ENCODE results near the gene TEDC2.

Gene TEDC2

DNA sequence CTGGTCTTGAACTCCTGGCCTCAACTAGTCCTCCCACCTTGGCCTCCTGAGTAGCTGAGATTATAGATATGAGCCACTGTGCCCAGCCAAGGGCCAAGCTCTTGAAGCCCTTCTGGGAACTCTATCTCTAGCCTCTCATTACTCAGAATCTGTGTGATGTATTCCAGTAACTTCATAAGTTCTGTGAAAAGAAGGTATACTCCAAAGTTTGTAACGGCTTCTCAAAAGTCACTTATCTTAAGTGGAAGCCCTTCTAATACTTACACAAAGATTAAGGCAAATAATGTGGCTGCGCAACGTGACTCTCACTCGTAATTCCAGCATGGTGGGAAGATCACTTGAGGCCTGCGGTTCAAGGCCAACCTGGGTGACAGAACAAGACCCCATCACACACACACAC is 34.7 kb downstream of the TEDC2 start:
- no peak for DNase-seq (ENCODE audit: low read depth in 2 of 2, low spot score in 1 of 2)

DNA sequence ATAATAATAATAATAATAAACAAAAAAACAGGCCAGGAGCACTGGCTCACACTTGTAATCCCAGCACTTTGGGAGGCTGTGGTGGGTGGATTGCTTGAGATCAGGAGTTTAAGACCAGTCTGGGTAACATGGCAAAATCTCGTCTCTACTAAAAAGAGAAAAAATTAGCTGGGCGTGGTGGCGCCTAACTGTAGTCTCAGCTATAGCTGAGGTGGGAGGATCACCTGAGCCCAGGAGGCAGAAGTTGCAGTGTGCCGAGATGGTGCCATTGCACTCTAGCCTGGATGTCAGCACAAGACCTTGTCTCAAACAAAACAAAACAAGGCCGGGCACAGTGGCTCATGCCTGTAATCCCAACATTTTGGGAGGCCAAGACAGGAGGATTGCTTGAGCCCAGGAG is 35.1 kb downstream of the TEDC2 start:
- DNase-seq (ENCODE audit: low read depth in 2 of 2, low spot score in 1 of 2) = no peak

DNA sequence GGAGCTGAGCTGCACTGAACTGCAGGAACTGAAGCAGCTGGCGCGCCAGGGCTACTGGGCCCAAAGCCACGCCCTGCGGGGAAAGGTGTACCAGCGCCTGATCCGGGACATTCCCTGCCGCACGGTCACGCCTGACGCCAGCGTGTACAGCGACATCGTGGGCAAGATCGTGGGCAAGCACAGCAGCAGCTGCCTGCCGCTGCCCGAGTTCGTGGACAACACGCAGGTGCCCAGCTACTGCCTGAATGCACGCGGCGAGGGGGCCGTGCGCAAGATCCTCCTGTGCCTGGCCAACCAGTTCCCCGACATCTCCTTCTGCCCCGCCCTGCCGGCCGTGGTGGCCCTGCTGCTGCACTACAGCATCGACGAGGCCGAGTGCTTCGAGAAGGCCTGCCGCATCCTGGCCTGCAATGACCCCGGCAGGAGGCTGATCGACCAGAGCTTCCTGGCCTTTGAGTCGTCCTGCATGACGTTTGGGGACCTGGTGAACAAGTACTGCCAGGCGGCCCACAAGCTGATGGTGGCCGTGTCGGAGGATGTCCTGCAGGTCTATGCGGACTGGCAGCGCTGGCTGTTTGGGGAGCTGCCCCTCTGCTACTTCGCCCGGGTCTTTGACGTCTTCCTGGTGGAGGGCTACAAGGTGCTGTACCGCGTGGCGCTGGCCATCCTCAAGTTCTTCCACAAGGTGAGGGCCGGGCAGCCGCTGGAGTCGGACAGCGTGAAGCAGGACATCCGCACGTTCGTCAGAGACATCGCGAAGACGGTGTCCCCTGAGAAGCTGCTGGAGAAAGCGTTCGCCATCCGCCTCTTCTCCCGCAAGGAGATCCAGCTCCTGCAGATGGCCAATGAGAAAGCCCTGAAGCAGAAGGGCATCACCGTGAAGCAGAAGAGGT is 36.6 kb downstream of the TEDC2 start:
- DNase-seq (ENCODE audit: low read depth in 2 of 2, low spot score in 1 of 2) = no peak

DNA sequence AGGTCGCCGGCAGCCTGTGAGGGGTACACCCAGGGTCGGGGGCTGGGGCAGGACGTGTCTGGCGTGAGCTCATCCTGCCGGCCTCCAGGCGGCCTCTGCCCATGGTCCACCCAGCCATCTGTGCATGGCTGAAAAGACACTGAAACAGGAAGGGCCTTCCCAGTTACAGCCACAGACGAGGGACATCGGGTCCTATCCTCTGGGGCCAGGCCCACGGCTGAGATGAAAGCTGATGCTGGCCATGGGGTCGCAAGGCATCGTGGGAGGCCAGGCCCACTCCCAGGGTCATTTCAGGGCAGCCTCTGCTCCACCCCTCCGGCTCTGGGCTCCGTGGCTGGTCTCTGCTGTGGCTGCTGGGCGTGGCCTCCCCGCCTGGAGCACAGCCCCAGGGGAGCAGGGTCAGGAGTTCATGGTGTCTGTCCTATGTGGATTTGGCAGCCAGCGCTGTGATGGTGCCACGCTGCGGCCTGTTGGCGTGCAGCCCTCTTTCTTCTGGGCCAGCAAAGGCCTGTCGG is 37.3 kb downstream of the TEDC2 start:
- no peak for DNase-seq (ENCODE audit: low read depth in 2 of 2, low spot score in 1 of 2)

DNA sequence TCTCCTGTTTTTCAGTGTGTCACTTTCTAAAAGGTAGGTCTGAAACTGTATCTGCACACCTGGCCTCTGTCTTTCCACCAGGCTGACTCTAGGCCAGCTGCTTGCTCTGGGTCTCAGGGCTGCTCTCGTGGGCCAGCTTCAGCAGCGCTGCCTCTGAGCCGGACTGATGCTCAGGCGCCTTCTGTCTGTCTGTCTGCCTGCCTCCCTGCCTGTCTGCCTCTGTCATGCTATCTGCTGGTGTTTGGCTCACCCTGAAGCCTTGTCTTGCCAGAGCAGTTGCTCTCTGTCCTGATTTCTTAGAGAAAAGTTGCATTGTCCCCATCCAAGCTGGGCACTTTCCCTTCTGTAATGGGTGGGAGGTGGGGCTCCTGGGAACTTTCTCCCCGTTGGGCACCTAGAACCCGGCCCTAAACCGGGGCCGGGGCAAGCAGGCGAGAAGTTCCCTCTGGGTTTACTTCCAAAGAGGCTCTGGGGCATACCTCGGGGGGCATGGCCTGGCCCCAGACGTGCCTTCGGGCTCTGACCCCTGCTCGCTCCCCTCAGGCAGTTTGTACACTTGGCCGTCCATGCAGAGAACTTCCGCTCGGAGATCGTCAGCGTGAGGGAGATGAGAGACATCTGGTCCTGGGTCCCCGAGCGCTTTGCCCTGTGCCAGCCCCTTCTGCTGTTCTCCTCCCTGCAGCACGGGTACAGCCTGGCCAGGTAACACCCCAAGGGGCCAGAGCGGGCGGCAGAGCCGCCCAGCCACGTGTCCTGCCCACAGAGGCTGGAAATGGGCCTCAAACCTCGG is 38.0 kb downstream of the TEDC2 start:
- no peak for DNase-seq (ENCODE audit: low read depth in 2 of 2, low spot score in 1 of 2)

DNA sequence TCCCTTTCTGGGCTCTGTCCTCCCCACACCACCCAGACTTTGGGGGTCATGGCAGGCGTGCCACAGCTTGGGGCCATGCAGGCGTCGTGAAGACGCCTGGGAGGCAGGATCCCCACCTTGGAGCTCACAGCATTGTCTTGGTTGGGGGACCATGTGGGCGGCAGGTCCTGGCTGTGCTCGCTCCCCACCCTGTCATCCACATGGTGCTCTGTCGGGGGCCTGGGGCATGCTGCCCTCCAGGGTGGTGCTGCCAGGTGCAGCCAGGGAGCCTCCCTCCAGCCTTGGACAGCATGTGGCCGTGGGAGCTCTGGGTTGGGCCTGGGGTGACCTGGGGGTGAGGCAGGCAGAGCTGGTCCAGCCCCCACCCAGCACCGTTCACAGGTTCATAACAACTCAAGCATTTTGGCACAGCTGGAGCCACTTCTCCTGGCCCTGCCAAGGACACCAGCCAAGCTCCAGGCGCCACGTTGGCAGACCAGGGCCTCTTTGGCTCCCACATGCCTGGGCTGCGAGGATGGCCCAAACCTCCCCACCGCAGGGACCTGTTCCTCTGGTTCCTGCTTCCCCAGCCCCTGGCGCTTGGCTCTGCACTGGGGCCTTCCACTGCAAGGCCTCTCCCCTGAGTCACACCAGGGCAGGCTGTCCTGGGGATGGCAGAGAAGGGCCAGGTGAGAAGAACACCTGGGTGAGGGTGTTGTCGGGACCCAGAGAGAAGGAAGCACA is 38.8 kb downstream of the TEDC2 start:
- DNase-seq (ENCODE audit: low read depth in 2 of 2, low spot score in 1 of 2) = no peak

DNA sequence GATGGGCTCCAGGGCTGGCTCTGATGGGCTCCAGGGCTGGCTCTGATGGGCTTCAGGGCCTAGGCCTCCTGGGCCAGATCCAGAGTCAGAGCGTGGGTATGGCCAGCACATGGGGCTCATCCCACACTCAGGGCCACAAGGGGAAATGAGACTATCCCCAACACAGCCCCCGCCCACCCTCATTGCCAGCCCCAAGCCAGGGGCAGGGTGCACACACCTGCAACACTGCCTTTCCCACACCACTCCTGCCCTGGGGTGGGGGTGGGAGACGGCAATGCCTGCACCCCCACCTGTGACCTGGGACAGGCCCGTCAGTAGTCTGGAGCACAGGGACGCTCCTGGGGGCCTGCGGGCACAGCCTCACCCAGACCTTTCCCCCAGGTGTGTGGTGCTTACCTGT is 39.5 kb downstream of the TEDC2 start:
- DNase-seq (ENCODE audit: low read depth in 2 of 2, low spot score in 1 of 2) = no peak

DNA sequence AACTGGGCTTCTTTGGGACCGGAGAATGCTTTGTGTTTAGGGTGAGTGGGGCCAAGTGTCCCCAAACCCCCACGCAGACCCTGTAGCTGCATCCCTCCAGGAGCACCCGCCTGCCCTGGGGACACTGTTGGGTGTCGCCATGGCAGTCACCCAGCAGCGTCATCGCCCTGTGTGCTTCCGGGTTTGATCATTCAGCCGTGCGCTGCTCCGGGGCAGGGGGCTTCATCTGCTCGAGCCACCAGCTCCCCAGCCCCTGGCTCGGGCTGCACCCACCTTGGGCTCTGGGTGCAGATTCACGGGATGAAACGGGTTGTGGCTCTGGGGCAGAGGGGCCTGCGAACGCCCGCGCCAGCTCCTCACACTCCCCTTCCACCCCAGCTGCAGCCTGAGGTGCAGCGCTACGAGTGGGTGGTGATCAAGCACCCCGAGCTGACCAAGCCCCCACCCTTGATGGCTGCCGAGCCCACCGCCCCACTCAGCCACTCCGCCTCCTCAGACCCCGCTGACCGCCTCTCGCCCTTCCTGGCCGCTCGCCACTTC is 40.1 kb downstream of the TEDC2 start:
- DNase-seq (ENCODE audit: low read depth in 2 of 2, low spot score in 1 of 2) = no peak

DNA sequence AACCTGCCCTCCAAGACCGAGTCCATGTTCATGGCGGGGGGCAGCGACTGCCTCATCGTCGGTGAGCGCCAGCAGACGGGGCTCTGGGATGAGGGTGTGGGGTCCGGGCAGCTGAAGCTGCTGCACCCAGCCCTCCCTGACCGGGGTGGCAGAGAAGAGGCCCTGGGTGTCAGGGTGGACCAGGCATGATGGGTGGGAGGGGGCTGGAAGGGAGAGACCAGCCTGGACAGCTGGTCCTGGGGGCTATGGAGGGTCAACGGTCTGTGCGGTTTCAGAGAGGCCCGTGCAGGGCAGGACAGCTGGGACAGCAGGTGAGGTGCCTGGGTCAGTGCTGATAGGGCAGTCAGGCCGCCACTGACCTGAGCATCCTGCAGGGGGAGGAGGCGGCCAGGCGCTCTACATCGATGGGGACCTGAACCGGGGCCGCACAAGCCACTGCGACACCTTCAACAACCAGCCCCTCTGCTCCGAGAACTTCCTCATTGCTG is 40.6 kb downstream of the TEDC2 start:
- DNase-seq (ENCODE audit: low read depth in 2 of 2, low spot score in 1 of 2) = no peak

DNA sequence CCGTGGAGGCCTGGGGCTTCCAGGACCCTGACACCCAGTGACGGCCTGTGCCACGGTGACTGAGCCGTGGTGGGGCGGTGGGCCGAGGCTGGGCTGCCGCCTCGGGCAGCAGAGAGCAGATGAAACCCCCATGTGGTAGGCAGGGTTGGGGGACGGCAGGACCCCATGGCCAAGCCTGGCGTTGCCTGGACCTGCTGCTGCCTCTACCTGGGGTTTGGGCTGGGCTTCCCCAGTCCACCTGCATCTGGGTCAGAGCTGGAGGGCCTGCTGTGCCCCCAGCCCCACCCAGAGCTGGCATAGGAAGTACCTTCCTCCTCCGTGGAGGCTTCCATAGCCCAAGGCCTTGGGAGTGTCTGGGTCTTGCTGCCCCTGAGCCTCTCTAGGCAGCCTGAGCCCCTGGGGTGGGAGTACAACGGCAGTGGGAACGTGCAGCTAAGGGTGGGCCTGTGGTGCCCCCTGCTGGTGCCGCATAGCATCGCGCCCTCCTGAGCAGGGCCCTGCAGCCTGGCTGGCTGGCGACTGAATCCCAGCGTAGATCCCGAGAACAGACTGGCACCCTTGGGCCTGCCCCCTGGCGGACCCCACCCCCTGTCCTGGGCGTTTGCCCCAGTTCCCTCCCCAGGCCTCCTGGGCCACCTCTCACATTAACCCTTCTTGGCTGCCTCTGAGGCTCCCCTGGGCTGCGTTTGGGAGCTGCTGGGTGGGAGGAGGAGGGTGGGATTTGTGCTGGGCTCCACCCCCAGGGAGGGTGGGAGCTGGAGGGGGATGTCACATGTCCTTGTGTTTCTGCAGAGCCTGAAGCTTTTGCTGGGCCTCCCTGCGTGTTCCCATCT is 41.2 kb downstream of the TEDC2 start:
- DNase-seq (ENCODE audit: low read depth in 2 of 2, low spot score in 1 of 2) = peak; percentile 57 to 66

DNA sequence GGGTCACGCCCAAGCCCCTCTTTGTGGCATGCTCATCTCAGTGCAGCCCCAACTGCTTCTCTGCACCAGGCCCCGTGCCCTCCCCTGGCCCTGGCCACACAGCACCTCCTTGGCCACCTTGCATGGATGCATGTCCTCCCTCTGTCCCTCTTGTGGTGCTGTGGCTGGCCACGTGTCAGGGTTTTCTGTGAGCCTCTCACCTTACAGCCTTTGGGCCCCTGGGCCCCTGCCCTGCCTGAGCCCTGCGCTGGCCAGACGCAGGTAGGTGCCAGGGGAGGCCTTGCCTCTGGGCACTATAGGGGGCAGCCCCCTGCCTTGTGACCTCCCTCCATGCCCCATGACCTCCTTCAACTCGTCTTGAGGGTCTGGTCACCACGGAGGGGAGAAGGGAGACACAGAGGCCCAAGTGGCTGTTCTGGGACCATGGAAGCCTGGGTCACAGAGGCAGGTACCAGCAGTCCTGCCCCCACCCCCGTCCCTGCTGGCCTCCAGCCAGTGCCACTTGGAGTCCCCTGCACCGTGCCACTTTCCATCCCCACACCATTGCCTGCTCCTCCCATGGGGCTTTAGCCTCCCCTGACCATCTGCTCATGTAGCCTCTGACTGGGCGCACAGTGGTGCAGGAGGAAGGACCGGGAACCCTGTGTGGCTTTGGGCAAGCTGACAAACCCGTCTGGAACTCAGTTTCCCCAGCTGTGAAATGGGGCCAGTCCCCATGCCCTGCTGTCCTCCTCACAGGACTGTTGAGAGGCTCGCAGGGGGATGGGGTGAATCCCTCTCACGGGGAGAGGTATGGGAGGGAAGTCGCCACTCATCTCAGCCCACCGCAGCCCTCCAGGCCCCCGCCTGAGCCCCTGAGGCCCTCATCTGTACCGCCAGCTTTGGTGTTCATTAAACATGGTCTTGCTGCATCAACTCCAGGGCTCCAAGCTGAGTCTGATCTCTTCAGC is 42.3 kb downstream of the TEDC2 start:
- DNase-seq (ENCODE audit: low read depth in 2 of 2, low spot score in 1 of 2) = no peak

DNA sequence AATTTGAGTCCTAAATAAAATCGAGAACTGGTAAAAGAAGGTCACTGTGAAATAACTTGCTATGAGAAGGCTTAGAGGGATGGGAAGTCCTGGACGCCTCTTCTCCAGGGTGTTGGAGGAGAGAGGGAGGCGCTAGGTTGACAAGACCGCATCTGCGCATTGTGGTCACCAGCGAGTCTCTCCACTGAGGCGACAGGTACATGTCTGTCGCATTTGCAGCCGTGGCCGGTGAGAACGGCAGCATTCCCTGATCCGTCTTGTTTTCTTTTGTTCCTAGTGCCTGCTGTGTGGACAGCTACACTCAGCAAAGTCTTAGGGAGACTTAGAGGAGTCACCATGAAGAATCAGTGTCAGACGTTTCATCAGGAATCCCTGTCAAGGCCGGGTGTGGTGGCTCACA is 45.8 kb downstream of the TEDC2 start:
- DNase-seq (ENCODE audit: low read depth in 2 of 2, low spot score in 1 of 2) = no peak

DNA sequence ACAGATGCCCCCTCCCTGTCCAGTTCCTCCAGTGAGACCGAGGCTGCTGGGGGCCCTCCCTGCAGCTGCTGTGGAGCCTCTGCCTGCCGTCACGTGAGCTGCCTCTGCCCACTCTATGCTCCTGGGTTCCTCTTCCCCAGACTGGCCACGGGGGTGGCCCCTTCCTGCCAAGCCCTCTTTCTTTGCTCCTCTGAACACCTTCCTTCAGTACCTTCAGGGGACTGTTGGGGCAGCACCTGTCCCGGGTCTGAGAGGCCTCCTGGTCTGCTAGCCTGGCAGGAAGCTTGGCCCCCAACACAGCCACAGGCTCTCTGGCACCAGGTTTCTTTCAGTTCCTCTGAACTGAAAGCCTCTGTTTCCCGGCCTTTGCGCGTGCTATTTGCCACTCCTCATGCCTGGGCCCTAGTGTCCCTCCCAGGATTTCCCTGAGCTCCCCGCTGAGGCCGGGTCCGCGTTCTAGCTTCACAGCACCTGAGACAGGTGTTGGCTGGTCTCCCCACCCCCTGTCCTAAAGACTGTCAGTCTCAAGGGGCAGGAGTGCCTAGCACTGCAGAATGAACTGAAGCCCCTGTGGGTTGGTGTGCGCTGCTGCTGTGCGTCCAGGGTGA is 47.2 kb downstream of the TEDC2 start:
- DNase-seq (ENCODE audit: low read depth in 2 of 2, low spot score in 1 of 2) = no peak

DNA sequence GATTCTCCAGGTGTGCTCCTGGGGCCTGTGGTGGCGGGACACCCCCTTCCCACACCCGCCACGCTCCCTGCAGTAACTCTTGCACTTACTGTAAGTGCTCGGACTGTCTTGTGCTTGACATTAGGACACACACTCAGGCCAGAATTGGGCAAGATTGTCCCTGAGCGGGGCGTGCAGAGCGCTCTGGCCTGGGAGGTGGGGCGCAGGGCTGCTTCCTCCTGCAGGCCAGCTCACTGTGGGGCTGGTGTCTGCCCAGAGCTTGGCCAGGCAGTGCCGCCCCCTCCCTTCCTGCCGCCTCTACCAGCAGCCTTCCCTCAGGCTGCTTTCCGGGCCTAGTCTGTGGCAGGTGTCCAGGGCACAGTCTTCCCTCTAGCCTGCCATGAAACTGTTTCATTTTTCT is 47.8 kb downstream of the TEDC2 start:
- no peak for DNase-seq (ENCODE audit: low read depth in 2 of 2, low spot score in 1 of 2)

DNA sequence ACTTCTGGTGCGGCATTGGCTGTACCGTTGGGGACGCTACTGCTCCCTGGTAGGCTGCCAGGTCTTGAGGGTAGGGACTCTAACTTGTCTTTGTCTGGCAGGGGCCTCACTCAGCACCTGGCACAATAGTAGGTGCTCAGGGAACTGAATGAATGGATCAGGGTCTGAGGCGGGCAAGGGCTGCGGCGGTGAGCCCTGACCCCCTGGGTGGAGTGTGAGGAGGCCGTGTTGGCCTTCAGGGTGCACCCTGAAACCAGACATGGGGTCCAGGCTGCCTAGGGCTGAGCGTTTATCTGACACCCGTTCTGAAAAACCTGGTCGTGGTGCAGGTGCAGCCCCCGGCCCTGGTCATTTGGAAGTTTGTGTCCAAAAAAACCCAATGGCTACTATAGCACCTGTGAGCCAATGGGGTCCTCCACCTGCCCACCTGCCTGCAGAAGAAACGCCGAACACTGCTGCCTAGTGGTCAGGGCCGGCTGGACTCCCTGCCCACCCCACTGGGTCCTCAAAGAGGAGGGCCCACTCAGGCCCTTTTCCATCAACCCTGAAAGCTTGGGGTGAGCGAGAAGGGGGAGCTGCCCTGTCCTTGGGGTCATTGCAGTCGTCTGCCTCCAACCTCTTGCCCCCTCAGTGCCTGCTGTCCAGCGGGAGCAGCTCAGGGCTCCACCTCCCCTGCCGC is 49.0 kb downstream of the TEDC2 start:
- no peak for DNase-seq (ENCODE audit: low read depth in 2 of 2, low spot score in 1 of 2)

DNA sequence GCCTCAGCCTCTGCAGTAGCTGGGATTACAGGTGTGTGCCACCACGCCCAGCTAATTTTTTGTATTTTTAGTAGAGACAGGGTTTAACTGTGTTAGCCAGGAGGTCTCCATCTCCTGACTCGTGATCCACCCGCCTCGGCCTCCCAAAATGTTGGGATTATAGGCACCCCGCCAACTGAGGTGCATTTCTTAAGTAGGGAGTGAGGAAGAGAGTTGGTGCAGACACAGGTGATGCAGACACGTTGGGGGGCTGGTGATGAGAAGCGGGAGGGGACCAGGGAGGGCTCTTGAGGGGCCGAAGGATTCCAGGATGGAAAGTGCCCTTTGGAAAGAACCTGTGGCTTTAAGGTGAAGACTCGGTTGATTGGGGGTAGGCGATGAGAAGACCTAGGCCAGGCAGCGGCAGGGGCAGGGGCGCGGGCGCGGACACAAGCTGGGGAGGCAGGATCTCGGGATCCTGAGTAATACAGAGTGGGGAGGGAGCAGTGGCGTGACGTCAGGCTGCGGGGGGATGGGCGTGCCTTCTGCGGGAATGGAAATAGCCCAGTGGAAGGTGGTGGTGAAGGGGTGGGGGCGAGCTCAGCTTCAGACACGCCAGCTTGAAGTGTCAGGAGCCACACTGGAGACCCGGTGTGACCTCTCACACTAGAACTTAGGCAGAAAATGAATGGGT is 51.4 kb downstream of the TEDC2 start:
- DNase-seq (ENCODE audit: low read depth in 2 of 2, low spot score in 1 of 2) = no peak

DNA sequence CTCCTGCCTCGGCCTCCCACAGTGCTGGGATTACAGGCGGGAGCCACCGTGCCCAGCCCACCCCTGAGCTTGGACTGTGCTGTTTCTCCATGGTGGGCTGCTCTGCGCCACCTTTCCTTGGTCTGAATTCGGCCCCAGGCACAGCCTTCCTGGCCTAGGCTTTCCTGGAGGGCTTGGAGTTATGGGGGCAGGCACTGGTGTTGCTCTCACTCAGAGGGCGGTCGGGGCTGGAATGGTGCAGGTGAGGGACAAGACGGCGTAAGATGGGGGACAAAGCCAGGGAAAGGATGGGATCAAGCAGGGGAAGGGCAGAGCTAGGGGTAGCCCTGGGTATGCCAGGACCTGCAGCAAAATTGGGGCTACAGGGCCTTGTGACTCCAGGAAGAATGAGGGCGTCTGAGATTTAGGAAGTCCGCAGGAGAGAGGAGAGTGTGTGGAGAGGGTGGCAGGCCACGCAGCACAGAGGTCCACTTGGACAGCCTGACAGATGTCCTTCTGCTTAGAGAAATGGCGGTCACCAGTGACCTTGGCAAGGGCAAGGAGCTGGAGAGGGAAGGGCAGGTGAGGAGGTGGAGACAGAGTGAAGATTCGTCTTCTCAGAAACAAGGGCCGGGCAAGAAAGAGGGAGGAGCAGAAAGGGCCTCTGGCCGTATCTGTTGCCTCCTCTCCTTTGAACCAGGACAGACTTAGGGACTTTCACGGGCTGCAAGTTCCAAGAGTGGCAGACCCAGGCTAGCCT is 52.3 kb downstream of the TEDC2 start:
- DNase-seq (ENCODE audit: low read depth in 2 of 2, low spot score in 1 of 2) = no peak
